K562 (cell line): Measurements from ENCODE around the gene IDNK. TPM values are rescaled to one million over a fixed set of nuclear protein-coding genes. Genes with fewer than 3 reads are reported as not detected.

ENCODE experiments used
- DACH1 ChIP-seq: fragments of 450-650 bp; IDR thresholded peaks from 2 replicates; pipeline ENCODE4 v1.6.1; 2018; ENCODE audit not compliant: partially characterized antibody
- GABPB1 ChIP-seq: sonication (generic); formaldehyde crosslinking; IDR thresholded peaks from 2 replicates; pipeline ENCODE4 v1.8.0; 2022; ENCODE audit warnings: mild to moderate bottlenecking, missing genetic modification reagents
- HDAC1 ChIP-seq, 2 experiments: fragments of 450-650 bp; IDR thresholded peaks; 2 replicates each; pipeline ENCODE4 v1.6.1; 2016 to 2017; ENCODE audit warnings: inconsistent platforms in 1 of 2, mild to moderate bottlenecking in 1 of 2, moderate library complexity in 1 of 2
- HDAC6 ChIP-seq: IDR thresholded peaks from 2 replicates; pipeline ENCODE4 v1.6.1; 2012; ENCODE audit warnings: low read depth, mild to moderate bottlenecking, control low read depth, inconsistent platforms, low read length, moderate library complexity
- HDGF ChIP-seq: fragments of 450-650 bp; IDR thresholded peaks from 2 replicates; pipeline ENCODE4 v1.6.1; 2016
- MAFF ChIP-seq: IDR thresholded peaks from 2 replicates; pipeline ENCODE4 v1.6.1; 2012; ENCODE audit warnings: low read length, improper control_type of control experiment
- PHF8 ChIP-seq: fragments of 200-600 bp; sonication (generic); IDR thresholded peaks from 2 replicates; pipeline ENCODE4 v1.6.1; 2012; ENCODE audit warnings: mixed run types, mild to moderate bottlenecking, inconsistent platforms, low read length, moderate library complexity, borderline replicate concordance
- RAD21 ChIP-seq, 2 experiments: fragments of 250-450 bp in 1 of 2; fragments of 450-650 bp in 1 of 2; sonication (Bioruptor Pico) in 1 of 2; formaldehyde crosslinking in 1 of 2; IDR thresholded peaks in 1 of 2; conservative IDR thresholded peaks in 1 of 2; 2 replicates each; pipeline versions ENCODE4 v1.4.0 to v1.8.0; 2020 to 2022; ENCODE audit warnings: mild to moderate bottlenecking in 2 of 2, moderate library complexity in 1 of 2
- SMARCC2 ChIP-seq: fragments of 450-650 bp; IDR thresholded peaks from 2 replicates; pipeline ENCODE4 v1.6.1; 2017; ENCODE audit warnings: antibody characterized with exemption, moderate library complexity, mild to moderate bottlenecking, low read depth
- ZNF324 ChIP-seq: fragments of 250-450 bp; sonication (Bioruptor Pico); IDR thresholded peaks from 2 replicates; pipeline ENCODE4 v1.4.0; 2020; ENCODE audit warnings: mild to moderate bottlenecking
- ZZZ3 ChIP-seq: fragments of 450-650 bp; IDR thresholded peaks from 2 replicates; pipeline ENCODE4 v1.6.1; 2016; ENCODE audit warnings: antibody characterized with exemption, mild to moderate bottlenecking, moderate library complexity
- polyA plus RNA-seq, 8 experiments: library from polyadenylated mRNA; depleted of rRNA in 4 of 8; stranded (reverse) in 5 of 8; unstranded in 3 of 8; fragments of >200 nt; fragmentation: Nextera tagmentation in 2 of 8; fragmentation: Illumina TruSeq in 1 of 8; extraction: Ambion mirVana in 2 of 8; extraction: Trizol in 1 of 8; gene quantifications; 2 replicates each; pipeline versions ENCODE4 v1.2.1 to v1.2.3, GENCODE V29; 2011 to 2014; ENCODE audit warnings: inconsistent platforms in 1 of 8, missing spikeins in 1 of 8
- total RNA-seq, 7 experiments: library from RNA; depleted of rRNA in 6 of 7; stranded (reverse); fragments of >200 nt in 6 of 7; fragmentation: Illumina TruSeq in 2 of 7; extraction: Trizol in 2 of 7; gene quantifications; 2 replicates each; pipeline versions ENCODE4 v1.2.1 to v1.2.3, GENCODE V29; 2011 to 2021; ENCODE audit warnings: low replicate concordance in 1 of 7
- TF ChIP-seq, protein P1 (sequence below): fragments of 450-650 bp; IDR thresholded peaks from 2 replicates; pipeline ENCODE4 v1.6.1; 2016; ENCODE audit warnings: missing biosample characterization, missing genetic modification characterization
- TF ChIP-seq, protein P2 (sequence below): IDR thresholded peaks from 2 replicates; pipeline ENCODE4 v1.6.1; 2016; ENCODE audit warnings: missing genetic modification characterization, missing compliant biosample characterization
- TF ChIP-seq, protein P3 (sequence below): IDR thresholded peaks from 2 replicates; pipeline ENCODE4 v1.6.1; 2011; ENCODE audit warnings: borderline replicate concordance, low read depth, mild to moderate bottlenecking, moderate library complexity, low read length; ENCODE audit not compliant: insufficient read depth, poor library complexity, severe bottlenecking
- TF ChIP-seq, protein P4 (sequence below): fragments of 450-650 bp; IDR thresholded peaks from 2 replicates; pipeline ENCODE4 v1.6.1; 2016; ENCODE audit warnings: borderline replicate concordance

Gene IDNK
- total and polyA plus RNA-seq, 9 of the 15 experiments (the other 6 are each of a cell fraction or from before 2014, with no cell fraction given): 0.41 to 1.1 (median 0.55) TPM

DNA sequence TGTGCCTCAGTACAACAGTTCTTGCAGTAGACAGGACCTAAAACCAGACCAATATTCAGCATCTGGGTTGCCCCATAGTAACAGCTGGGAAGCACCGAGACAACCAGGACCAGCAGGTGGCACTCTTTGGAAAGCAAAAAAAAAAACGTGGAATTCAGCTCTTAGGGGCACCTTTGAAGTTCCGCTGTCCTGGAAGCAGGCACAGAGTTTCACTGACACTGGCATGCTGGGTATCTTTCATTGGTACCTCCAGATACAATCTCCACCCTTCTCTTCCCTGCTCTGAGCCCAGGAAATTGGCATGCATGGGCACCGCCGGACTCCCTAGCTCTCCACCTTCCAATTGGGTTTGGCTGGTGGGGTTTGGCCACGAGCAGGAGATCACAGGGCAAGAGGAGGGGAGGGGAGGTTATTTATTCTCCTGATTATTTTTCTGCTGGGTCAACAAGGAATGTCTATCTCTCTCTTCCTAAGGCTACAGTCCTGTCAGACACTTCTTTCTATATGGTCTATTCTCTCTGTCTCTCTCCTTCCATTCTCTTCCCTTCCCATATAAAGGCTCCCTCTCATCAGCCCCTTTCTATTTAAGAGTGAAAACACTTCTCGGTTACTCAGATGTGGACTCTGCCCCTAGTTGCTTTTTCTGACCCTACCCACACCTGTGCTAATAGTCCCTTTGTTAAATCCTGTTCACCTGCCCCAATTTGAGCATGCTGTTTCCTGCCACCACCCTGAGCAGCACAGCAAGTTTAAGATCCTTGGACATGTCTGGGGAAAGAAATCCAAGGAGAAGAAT lies 1.9 kb upstream of the IDNK start (continued):
- TF ChIP-seq, protein P1, sequence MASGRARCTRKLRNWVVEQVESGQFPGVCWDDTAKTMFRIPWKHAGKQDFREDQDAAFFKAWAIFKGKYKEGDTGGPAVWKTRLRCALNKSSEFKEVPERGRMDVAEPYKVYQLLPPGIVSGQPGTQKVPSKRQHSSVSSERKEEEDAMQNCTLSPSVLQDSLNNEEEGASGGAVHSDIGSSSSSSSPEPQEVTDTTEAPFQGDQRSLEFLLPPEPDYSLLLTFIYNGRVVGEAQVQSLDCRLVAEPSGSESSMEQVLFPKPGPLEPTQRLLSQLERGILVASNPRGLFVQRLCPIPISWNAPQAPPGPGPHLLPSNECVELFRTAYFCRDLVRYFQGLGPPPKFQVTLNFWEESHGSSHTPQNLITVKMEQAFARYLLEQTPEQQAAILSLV (tag): no peak
- TF ChIP-seq RAD21 (CRISPR knock-in tag; conservative IDR thresholded peaks at IDR 0.05 in 1 of 2, IDR thresholded peaks at IDR 0.05 in 1 of 2) (peak; percentile 25 to 65; a peak in 2 of 4 replicates), HDAC1 (IDR thresholded peaks at IDR 0.05) (no peak), MAFF (no peak), SMARCC2 (no peak), HDAC6 (no peak), ZNF324 (CRISPR knock-in tag) (no peak), GABPB1 (CRISPR knock-in tag) (no peak), ZZZ3 (no peak), HDGF (no peak), PHF8 (no peak), DACH1 (peak; percentile 31)
- TF ChIP-seq, protein P2, sequence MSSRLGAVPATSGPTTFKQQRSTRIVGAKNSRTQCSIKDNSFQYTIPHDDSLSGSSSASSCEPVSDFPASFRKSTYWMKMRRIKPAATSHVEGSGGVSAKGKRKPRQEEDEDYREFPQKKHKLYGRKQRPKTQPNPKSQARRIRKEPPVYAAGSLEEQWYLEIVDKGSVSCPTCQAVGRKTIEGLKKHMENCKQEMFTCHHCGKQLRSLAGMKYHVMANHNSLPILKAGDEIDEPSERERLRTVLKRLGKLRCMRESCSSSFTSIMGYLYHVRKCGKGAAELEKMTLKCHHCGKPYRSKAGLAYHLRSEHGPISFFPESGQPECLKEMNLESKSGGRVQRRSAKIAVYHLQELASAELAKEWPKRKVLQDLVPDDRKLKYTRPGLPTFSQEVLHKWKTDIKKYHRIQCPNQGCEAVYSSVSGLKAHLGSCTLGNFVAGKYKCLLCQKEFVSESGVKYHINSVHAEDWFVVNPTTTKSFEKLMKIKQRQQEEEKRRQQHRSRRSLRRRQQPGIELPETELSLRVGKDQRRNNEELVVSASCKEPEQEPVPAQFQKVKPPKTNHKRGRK (tag): no peak
- TF ChIP-seq, protein P3, sequence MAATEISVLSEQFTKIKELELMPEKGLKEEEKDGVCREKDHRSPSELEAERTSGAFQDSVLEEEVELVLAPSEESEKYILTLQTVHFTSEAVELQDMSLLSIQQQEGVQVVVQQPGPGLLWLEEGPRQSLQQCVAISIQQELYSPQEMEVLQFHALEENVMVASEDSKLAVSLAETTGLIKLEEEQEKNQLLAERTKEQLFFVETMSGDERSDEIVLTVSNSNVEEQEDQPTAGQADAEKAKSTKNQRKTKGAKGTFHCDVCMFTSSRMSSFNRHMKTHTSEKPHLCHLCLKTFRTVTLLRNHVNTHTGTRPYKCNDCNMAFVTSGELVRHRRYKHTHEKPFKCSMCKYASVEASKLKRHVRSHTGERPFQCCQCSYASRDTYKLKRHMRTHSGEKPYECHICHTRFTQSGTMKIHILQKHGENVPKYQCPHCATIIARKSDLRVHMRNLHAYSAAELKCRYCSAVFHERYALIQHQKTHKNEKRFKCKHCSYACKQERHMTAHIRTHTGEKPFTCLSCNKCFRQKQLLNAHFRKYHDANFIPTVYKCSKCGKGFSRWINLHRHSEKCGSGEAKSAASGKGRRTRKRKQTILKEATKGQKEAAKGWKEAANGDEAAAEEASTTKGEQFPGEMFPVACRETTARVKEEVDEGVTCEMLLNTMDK: peak; percentile 57
- TF ChIP-seq, protein P4, sequence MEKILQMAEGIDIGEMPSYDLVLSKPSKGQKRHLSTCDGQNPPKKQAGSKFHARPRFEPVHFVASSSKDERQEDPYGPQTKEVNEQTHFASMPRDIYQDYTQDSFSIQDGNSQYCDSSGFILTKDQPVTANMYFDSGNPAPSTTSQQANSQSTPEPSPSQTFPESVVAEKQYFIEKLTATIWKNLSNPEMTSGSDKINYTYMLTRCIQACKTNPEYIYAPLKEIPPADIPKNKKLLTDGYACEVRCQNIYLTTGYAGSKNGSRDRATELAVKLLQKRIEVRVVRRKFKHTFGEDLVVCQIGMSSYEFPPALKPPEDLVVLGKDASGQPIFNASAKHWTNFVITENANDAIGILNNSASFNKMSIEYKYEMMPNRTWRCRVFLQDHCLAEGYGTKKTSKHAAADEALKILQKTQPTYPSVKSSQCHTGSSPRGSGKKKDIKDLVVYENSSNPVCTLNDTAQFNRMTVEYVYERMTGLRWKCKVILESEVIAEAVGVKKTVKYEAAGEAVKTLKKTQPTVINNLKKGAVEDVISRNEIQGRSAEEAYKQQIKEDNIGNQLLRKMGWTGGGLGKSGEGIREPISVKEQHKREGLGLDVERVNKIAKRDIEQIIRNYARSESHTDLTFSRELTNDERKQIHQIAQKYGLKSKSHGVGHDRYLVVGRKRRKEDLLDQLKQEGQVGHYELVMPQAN: no peak
